ENCODE measurements around the gene CHD5. TPM values are rescaled to one million over a fixed set of nuclear protein-coding genes. Genes with fewer than 3 reads are reported as not detected.

CHD5 gene
- total RNA-seq, 1 experiment from 2014 or later = 0.53 TPM

DNA sequence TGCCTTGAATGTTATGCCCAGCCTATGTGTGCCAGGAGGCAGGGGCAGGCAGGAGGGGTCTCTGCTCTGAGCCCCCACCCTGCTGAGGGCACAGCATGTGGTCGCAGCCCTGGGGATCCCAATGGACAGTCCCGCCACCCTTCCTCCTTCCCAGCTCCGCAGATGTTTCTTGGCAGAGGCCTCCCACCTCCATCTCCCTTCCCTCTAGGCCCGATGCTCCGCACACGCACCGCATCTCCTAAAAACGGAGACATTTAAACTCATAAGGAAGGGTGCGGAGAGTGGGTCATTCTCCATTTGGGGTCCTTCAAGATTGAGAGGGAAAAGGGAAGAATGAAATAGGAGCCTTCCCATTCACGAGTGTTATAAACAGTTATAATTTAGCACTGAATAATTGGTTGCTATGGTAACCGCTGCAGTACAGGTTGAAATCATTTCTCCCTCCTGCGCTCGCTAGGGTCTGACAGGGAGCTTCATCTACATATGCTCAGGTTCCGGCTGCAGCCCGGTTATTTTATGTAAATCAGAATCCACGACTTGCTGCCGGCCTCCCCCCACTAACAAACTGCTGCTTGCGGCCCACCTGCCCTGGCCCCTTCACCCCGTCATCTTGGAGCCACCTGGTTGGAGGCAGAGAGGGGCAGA is 16.0 kb downstream of the CHD5 start:
- Histone ChIP-seq H3K4me1 (replicated peaks) (no peaks in the 10 kb centered on the region), H3K27me3 (replicated peaks) (0 out of 2 replicates have a peak, but pooled peaks cover 3% of the 10 kb centered on the region), H3K9me3 (replicated peaks) (no peaks in the 10 kb centered on the region), H3K36me3 (no peaks in the 10 kb centered on the region), H3K27ac (no peak overlapping the region), H3K4me3 (no peak overlapping the region)
- DNase-seq (ENCODE audit: low read depth in 1 of 2, low spot score in 2 of 2) = no peak

DNA sequence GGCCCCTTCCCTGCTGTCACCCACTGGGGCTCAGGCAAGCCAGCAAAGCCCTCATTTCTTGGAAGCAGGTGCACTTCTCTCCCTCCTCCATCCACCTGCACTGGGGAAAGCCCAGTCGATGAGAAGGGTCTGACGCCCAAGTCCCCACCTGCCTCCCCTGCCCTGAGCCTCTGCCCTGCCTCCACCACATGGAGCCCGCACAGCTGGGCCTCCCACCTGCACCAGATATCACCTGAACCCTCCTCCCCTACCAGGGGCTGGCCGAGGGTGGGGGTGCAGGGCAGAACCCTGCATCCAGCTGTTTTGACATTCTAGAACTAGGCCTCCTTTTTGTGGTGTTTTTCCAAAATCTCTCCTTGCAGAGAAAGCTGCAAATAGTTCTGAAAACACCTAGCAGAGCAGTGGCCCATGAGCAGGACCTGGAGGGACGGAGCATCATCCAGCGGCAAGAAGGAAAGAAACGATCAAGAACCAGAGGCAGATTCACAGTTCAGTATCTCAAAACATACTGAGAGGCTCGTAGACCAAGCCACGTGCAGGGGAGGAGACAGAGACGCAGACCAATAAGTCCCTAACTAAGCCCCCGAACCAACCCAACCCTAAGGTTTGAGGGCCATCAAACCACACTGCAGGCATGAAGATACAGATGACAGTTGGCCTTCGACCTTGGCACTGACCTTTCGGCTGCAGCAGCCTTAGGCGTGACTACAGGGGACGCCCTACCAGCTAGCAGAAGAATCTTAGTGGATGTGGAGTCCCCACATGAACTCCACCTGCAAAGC is 16.7 kb downstream of the CHD5 start:
- H3K27me3 ChIP-seq (replicated peaks) = 0 out of 2 replicates have a peak, but pooled peaks cover 1% of the 10 kb centered on the region
- H3K9me3 ChIP-seq (replicated peaks) = no peaks in the 10 kb centered on the region
- no peaks in the 10 kb centered on the region for H3K4me1 ChIP-seq (replicated peaks)
- no peaks in the 10 kb centered on the region for H3K36me3 ChIP-seq
- no peak overlapping the region for H3K27ac ChIP-seq
- DNase-seq (ENCODE audit: low read depth in 1 of 2, low spot score in 2 of 2) = no peak
- no peak overlapping the region for H3K4me3 ChIP-seq

DNA sequence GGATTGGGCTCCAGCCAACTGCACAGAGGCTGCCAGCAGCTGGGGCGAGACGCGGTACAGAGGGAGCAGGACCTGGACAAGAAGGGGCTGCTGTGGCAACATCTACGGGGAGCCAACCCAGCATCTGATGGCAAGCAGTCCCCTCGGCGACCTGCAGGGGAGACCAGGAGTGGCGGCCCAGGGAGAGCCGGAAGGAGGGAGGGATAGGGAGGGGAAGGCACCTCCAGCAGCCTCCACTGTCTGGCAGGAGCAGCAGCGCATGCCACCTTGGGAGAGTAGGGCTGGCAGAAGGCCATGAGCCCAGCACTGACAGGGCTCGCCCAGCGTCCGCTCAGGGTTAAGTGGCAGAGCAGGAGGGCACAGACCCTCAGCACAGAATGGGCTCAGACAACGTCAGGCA is 17.3 kb downstream of the CHD5 start:
- no peaks in the 10 kb centered on the region for H3K36me3 ChIP-seq
- no peaks in the 10 kb centered on the region for H3K27me3 ChIP-seq (replicated peaks)
- DNase-seq (ENCODE audit: low read depth in 1 of 2, low spot score in 2 of 2) = no peak
- no peak overlapping the region for H3K27ac ChIP-seq
- H3K9me3 ChIP-seq (replicated peaks) = no peaks in the 10 kb centered on the region
- H3K4me1 ChIP-seq (replicated peaks) = no peaks in the 10 kb centered on the region; the same call in 1 of the 2 replicates
- no peak overlapping the region for H3K4me3 ChIP-seq

DNA sequence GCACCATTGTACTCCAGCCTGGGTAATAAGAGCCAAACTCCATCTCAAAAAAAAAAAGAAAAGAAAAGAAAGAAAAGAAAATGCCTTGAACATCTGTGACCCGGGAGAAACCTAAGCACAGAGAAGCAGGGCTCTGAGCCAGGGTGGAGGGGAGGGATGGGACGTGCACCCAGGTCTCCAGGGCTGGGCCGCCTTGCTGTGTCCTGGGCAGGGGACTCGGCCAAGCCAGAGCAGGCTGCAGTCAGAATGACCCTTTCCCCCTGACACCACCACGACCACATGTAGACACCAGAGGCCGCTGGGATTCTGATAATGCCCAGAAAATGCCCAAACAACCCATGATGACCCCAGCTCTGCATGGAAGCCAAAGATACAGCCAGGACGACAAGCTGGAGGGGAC is 17.8 kb downstream of the CHD5 start:
- no peaks in the 10 kb centered on the region for H3K27me3 ChIP-seq (replicated peaks)
- peaks cover 3% of the 10 kb centered on the region; the same call in 1 of the 2 replicates for H3K4me1 ChIP-seq (replicated peaks)
- no peak overlapping the region for H3K4me3 ChIP-seq
- H3K27ac ChIP-seq = no peak overlapping the region
- no peak for DNase-seq (ENCODE audit: low read depth in 1 of 2, low spot score in 2 of 2)
- no peaks in the 10 kb centered on the region for H3K9me3 ChIP-seq (replicated peaks)
- H3K36me3 ChIP-seq = no peaks in the 10 kb centered on the region

DNA sequence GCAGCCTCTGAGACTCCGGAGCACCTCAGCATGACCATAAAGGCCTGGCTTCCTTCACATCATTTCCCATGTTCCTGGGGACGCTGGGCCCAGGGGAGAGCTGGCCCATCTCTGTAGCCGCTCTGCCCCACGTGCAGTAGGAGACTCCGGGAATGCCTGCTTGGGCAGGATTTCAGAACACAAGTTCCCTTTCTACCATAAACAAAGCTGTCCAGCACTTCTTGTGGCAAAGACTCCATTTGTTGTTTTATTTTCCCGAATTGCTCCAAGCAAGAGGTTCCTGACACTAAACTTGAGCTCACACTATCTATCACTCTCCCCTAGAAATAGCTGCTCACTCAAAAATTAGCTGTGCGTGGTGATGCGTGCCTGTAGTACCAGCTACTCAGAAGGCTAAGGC is 21.9 kb downstream of the CHD5 start:
- Histone ChIP-seq H3K9me3 (replicated peaks) (no peaks in the 10 kb centered on the region), H3K4me1 (replicated peaks) (peaks cover 5% of the 10 kb centered on the region; the same call in 1 of the 2 replicates), H3K27me3 (replicated peaks) (no peaks in the 10 kb centered on the region), H3K27ac (no peak overlapping the region), H3K4me3 (no peak overlapping the region), H3K36me3 (no peaks in the 10 kb centered on the region)
- no peak for DNase-seq (ENCODE audit: low read depth in 1 of 2, low spot score in 2 of 2)

DNA sequence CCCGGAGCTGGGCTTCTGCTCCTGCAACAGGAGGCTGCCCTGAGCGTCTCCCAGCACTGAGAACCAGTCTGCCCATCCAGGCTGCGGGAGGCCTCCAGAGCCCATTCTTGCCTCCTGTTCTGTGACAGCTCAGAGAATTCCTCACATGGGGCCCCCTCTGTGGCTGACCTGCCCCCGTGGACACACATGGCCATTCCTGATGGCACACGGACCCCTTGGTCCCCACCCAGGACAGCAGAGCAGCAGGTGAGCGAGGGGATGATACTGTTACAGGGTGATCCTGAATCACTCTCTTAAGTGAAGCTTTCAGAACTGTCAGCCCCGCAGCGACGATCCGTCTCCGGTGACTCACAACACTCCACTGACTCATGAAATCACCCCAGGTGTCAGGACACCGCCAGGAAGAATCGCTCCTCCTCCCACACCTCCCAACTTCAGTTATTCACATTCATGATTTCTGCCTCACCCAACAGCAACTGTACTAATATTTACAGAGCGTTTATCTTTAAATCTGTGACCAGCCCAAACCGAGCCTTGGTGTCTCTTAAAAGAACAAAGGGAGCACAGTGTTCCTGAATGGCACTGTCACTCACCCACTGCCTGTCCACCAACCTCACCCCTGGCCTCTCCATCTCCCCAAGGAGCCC is 22.5 kb downstream of the CHD5 start:
- Histone ChIP-seq H3K9me3 (replicated peaks) (no peaks in the 10 kb centered on the region), H3K36me3 (no peaks in the 10 kb centered on the region), H3K27me3 (replicated peaks) (no peaks in the 10 kb centered on the region), H3K4me3 (no peak overlapping the region), H3K4me1 (replicated peaks) (peaks cover 5% of the 10 kb centered on the region; the same call in 1 of the 2 replicates), H3K27ac (no peak overlapping the region)
- peak in 1 of 2 experiments; percentile 19 for DNase-seq (ENCODE audit: low read depth in 1 of 2, low spot score in 2 of 2)

DNA sequence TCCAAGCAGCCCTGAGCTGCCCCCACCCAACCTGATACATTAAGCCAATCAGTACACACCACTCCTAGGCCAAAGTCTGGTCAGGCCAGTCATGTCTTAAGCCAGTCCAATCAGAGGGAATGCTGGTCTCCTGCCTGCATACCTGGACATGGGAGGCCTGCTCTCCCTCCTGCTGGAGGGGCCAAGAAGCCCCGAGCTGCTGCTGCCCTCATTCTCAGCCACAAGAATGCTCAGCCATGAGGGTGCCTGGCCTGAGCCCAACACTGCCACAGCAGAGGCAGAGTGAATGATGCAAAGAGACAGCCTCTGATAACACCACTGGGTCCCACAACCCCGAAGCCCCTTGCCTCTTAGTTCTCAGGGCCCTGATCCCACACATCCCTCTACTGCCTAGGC is 23.0 kb downstream of the CHD5 start:
- no peaks in the 10 kb centered on the region for H3K36me3 ChIP-seq
- peaks cover 5% of the 10 kb centered on the region; the same call in 1 of the 2 replicates for H3K4me1 ChIP-seq (replicated peaks)
- no peaks in the 10 kb centered on the region for H3K9me3 ChIP-seq (replicated peaks)
- no peaks in the 10 kb centered on the region for H3K27me3 ChIP-seq (replicated peaks)
- no peak for DNase-seq (ENCODE audit: low read depth in 1 of 2, low spot score in 2 of 2)
- no peak overlapping the region for H3K4me3 ChIP-seq
- H3K27ac ChIP-seq = no peak overlapping the region

DNA sequence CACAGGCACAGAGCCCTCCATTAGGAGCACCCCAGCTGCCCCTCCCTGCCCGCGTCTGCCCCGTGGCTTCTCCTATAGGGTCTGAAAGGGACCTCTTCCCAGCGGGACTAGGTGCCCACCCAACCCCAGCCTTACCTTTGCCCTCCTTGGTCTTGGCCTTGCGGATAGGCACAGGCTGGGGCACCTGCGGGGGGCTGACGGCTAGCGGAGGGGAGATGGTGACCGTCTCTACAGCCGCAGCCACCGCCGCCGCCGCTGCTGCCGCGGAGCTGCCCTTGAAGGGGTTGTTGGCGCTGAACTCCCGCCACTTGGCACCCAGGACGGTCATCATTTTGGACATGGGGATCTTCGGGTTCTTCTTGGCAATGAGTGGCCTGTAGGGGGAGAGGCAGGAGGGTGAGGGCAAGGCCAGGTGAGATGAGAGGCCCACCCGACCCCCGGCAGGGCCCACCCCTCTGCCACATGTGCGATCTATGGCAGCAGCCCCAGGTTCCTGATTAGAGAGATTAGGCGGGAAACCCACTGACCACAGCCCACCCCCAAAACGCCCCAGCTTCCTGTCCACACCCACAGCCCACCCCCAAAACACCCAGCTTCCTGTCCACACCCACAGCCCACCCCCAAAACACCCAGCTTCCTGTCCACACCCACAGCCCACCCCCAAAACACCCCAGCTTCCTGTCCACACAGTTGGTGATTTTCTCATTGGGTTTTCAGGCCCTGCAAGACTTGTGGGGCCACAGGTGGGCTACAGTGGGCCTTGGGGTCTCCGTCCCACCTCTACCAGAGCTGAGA is 25.4 kb downstream of the CHD5 start:
- H3K36me3 ChIP-seq = no peaks in the 10 kb centered on the region

DNA sequence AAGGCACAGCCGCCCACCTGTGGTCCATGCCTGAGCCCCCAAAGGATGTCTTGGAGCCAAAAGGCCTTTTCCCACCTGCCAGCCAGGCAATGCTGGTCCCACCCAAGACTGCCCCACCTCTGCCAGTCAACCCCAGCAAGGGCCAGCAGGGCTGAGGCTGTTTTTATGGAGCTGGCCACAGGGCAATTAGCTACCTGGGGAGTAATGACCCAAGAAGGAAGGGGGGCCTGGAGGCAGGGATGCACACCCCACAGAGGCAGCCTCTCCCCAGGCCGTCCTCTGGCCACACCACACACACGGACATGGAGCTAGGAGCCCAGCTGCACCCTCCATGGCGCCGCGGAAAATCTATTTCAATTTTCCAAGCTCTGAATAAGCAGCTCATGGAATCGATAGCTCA is 27.2 kb downstream of the CHD5 start:
- H3K27ac ChIP-seq = no peak overlapping the region
- H3K4me3 ChIP-seq = no peak overlapping the region
- peaks cover 5% of the 10 kb centered on the region; the same call in 1 of the 2 replicates for H3K4me1 ChIP-seq (replicated peaks)
- no peak for DNase-seq (ENCODE audit: low read depth in 1 of 2, low spot score in 2 of 2)
- no peaks in the 10 kb centered on the region for H3K36me3 ChIP-seq
- no peaks in the 10 kb centered on the region for H3K9me3 ChIP-seq (replicated peaks)
- H3K27me3 ChIP-seq (replicated peaks) = no peaks in the 10 kb centered on the region

More for the DNA sequence above, 25.4 kb downstream of the CHD5 start:
- H3K4me1 ChIP-seq (replicated peaks) = peaks cover 5% of the 10 kb centered on the region; the same call in 1 of the 2 replicates
- H3K27me3 ChIP-seq (replicated peaks) = no peaks in the 10 kb centered on the region
- H3K4me3 ChIP-seq = no peak overlapping the region
- H3K9me3 ChIP-seq (replicated peaks) = no peaks in the 10 kb centered on the region
- no peak for DNase-seq (ENCODE audit: low read depth in 1 of 2, low spot score in 2 of 2)
- H3K27ac ChIP-seq = no peak overlapping the region

DNA sequence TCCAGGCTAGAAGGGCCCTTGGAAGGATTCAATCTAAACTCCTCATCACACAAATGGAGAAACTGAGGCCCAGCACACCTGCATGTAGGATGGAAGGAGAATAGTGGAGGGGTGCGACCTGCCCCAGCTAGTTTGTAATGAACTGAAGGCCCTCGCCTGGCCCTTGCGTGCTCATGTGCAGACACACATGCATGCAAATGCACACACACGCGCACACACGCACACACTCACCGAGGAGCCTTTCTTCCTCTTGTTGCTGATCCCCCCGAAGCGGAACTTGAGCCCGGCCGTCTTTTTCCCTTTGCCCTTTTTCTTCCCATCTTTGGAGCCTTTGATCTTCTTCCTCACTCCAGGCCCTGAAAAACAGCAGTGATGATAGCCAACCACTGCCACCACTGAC is 27.9 kb downstream of the CHD5 start:
- no peaks in the 10 kb centered on the region for H3K27me3 ChIP-seq (replicated peaks)
- H3K36me3 ChIP-seq = no peaks in the 10 kb centered on the region
- H3K9me3 ChIP-seq (replicated peaks) = no peaks in the 10 kb centered on the region
- peaks cover under 1% of the 10 kb centered on the region; the same call in 1 of the 2 replicates for H3K4me1 ChIP-seq (replicated peaks)
- DNase-seq (ENCODE audit: low read depth in 1 of 2, low spot score in 2 of 2) = no peak
- no peak overlapping the region for H3K27ac ChIP-seq
- H3K4me3 ChIP-seq = no peak overlapping the region

DNA sequence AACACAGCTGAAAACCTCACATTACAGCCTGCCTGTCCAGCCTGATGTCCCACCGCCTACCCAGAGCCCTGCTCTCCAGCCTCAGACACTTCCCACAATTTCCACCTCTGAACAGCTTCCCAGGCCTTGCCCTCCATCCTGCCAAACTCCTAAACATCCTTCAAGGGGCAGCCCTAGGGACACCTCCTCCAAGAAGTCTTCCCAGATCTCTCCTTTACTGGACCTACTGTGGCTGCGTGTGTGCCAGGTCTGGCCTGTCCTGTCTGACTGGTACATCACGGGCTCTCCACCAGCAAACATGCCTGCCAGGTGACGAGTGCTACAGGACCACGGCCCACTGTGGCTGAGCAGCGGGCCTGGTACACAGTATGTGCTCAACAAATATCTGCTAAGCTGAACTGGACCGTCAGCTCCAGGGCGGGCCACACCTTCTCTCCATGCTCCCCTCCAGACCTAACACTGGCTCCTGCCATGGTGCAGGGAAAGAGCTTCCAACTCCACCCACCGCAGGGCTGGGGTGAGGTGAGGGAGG is 28.8 kb downstream of the CHD5 start:
- Histone ChIP-seq H3K9me3 (replicated peaks) (no peaks in the 10 kb centered on the region), H3K27ac (no peak overlapping the region), H3K36me3 (no peaks in the 10 kb centered on the region), H3K4me3 (no peak overlapping the region), H3K27me3 (replicated peaks) (no peaks in the 10 kb centered on the region), H3K4me1 (replicated peaks) (no peaks in the 10 kb centered on the region)
- DNase-seq (ENCODE audit: low read depth in 1 of 2, low spot score in 2 of 2) = no peak

DNA sequence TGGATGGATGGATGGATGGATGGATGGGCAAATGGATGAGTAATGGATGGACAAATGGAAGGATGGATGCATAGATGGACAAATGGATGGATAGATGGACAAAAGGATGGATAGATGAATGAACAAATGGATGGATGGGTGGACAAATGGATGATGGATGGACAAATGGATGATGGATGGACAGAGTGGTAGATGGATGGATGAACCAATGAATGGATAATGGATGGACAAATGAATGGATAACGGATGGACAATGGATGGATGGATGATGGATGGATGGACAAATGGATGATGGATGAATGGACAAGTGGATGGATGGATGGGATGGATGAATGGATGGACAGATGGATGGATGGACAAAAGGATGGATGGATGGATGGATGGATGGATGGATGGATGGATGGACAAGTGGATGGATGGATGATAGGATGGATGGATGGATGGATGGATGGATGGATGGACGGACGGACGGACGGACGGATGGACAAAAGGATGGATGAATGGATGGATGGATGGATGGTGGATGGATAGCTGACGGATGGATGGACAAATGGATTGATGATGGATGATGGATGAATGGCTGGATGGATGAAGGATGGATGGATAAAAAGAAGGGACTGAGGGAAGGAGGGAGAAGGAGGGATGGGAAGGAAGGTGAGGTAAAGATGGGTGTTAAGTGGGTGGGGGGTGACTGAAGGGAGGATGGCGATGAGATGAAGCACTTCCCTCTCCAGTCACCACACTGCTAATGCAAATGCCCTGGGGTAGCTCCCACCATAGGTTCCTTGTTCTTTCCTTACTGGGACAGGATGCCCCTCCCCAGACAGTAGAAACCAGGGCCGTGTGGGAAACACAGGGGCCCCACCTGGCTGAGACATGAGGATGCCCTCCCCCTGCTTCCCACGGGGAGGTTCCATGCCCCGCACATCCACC is 29.8 kb downstream of the CHD5 start:
- H3K4me3 ChIP-seq = no peak overlapping the region
- H3K9me3 ChIP-seq (replicated peaks) = no peaks in the 10 kb centered on the region
- no peak overlapping the region for H3K27ac ChIP-seq
- H3K36me3 ChIP-seq = no peaks in the 10 kb centered on the region
- DNase-seq (ENCODE audit: low read depth in 1 of 2, low spot score in 2 of 2) = no peak
- no peaks in the 10 kb centered on the region for H3K4me1 ChIP-seq (replicated peaks)
- H3K27me3 ChIP-seq (replicated peaks) = no peaks in the 10 kb centered on the region
